ENCODE results near the gene NOMO2. TPM values are rescaled to one million over a fixed set of nuclear protein-coding genes. Genes with fewer than 3 reads are reported as not detected.
"Not testable (repeated sequence)": the region's sequence is repeated elsewhere in the genome, so short reads cannot be mapped to it uniquely, and the experiment has no call there.

The NOMO2 gene
- total RNA-seq, 3 donors from 2014 or later, result 61.3 to 106 (median 81.2) TPM

GRCh38 chr16:18386517-18386916 is 175.4 kb downstream of the NOMO2 start:
- H3K4me3 ChIP-seq; intact Hi-C loops (cut with DNase I, micrococcal nuclease); H3K36me3 ChIP-seq (ENCODE audit: low read depth); H3K9me3 ChIP-seq; ATAC-seq; H3K4me1 ChIP-seq (ENCODE audit: low read depth): not testable (repeated sequence)
- DNase-seq, result peak in 1 of 3 donors; percentile 10

GRCh38 chr16:18385285-18385684 is 176.6 kb downstream of the NOMO2 start:
- H3K9me3 ChIP-seq; ATAC-seq; H3K36me3 ChIP-seq (ENCODE audit: low read depth); H3K4me1 ChIP-seq (ENCODE audit: low read depth); H3K4me3 ChIP-seq; intact Hi-C loops (cut with DNase I, micrococcal nuclease): not testable (repeated sequence)
- DNase-seq, result peak in 1 of 3 donors; percentile 3

GRCh38 chr16:18384869-18385268 is 177.0 kb downstream of the NOMO2 start:
- H3K36me3 ChIP-seq (ENCODE audit: low read depth); H3K4me3 ChIP-seq; H3K9me3 ChIP-seq; intact Hi-C loops (cut with DNase I, micrococcal nuclease); ATAC-seq; H3K4me1 ChIP-seq (ENCODE audit: low read depth): not testable (repeated sequence)
- peak in 1 of 3 donors; percentile 6 for DNase-seq

- H3K4me3 ChIP-seq; H3K36me3 ChIP-seq (ENCODE audit: low read depth); intact Hi-C loops (cut with DNase I, micrococcal nuclease); H3K9me3 ChIP-seq; ATAC-seq; DNase-seq; H3K4me1 ChIP-seq (ENCODE audit: low read depth): not testable (repeated sequence)
Observed at GRCh38 chr16:18384098-18384636, 177.7 kb downstream of the NOMO2 start.

- intact Hi-C loops (cut with DNase I, micrococcal nuclease); H3K4me1 ChIP-seq (ENCODE audit: low read depth); ATAC-seq: not testable (repeated sequence)
Observed at GRCh38 chr16:18382696-18383095, 179.2 kb downstream of the NOMO2 start.

More at GRCh38 chr16:18382696-18383095, 179.2 kb downstream of the NOMO2 start:
- peak in 1 of 3 donors; percentile 18 for DNase-seq
- not testable (repeated sequence) for H3K4me3 ChIP-seq; H3K36me3 ChIP-seq (ENCODE audit: low read depth); H3K9me3 ChIP-seq

Small RNA genes lying within 50 kb of the gene (microRNA-seq; reads per million reads assigned to microRNA genes)
- gene MIR3179-3 (not detected), gene MIR3179-4 (not detected), gene MIR3180-3 (not detected), gene MIR3670-3 (not detected), gene MIR3670-4 (not detected), gene MIR6770-3 (not detected)

Other genes with a start within 250 kb of the NOMO2 start
- 1 to 10 TPM in 1 of 3 donors, under 1 TPM in 1, not detected in 1; 0.67 to 1.2 TPM for gene NPIPA8, start 225.4 kb downstream of the NOMO2 start, total RNA-seq
- 1,000 to 10,000 TPM in 1 of 3 donors, 100 to 1,000 TPM in 2; 898 to 1,128 (median 938) TPM for gene RPS15A, start 228.2 kb upstream of the NOMO2 start, total RNA-seq
- gene ARL6IP1, start 239.5 kb upstream of the NOMO2 start, total RNA-seq, result 100 to 1,000 TPM in 2 of 3 donors, 10 to 100 TPM in 1; 88.6 to 168 (median 127) TPM